ENCODE measurements around the gene NFIX.

DNA sequence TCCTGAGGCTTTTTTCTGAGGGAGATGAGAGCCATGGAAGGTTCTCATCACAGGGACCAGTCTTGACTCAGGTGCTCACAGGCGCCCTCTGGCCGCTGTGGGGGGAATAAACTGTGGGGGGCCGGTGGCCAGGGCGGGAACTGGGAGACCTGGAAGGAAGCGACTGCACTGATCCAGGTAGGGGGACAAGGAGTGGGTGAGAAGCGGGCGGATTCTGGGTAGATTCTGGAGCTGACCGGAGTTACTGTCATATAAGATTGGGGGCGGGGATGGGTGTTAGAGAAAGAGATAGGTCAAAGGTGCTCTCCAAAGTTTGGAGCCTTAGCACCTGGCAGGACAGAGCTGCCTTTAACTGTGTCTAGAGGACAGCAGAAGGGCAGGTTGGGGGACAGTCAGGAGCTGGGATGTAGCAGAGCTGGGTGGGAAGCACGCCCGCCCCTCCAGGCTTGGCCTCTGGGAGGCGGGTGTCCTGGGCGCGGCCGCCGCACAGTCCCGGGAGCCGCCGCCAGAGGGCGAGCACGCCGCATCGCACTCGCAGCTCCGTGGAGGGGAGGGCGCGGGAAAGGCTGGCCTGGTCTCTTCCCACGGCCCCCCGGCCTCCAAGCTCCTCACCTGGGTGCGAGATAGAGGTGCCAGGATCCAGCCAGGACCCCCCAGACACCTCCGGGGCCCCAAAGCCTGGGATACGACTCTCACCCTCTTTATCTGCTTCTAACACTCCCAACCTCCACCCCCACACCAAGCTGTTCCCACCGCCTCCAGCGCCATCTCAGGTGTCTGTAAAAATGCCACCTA, 30.1 kb upstream of the NFIX start:
- no peak for TF ChIP-seq GATA2 (IDR thresholded peaks at IDR 0.05; ENCODE audit: low read depth, low read length)
- TF ChIP-seq GATA3 (IDR thresholded peaks at IDR 0.05; ENCODE audit: low read depth, low read length), result no peak
